ENCODE measurements around the gene LRRC36.

Gene LRRC36

GRCh38 chr16:67430504-67430976 is 103.9 kb downstream of the LRRC36 start:
- no peak for TF ChIP-seq CTCF (IDR thresholded peaks at IDR 0.05; ENCODE audit: low read length, missing control alignments)
- DNase-seq (ENCODE audit: low read depth): no peak
- no peak overlapping the region for H3K4me3 ChIP-seq (replicated peaks; ENCODE audit: low read depth, low read length)

GRCh38 chr16:67430977-67431774 is 104.6 kb downstream of the LRRC36 start, which contains the start of gene HSD11B2:
HSD11B2 (plus strand) TSS chr16:67431121; CDS start chr16:67431249, 128 bp downstream.
- peak within 1 kb of the TSS; percentile 17 for H3K4me3 ChIP-seq (replicated peaks; ENCODE audit: low read depth, low read length)
- peak; percentile 42 for DNase-seq (ENCODE audit: low read depth)
- no peak for TF ChIP-seq CTCF (IDR thresholded peaks at IDR 0.05; ENCODE audit: low read length, missing control alignments)

- no peak for TF ChIP-seq CTCF (IDR thresholded peaks at IDR 0.05; ENCODE audit: low read length, missing control alignments)
- DNase-seq (ENCODE audit: low read depth): no peak
- H3K4me3 ChIP-seq (replicated peaks; ENCODE audit: low read depth, low read length): peak overlapping the region; percentile 17
Observed at GRCh38 chr16:67431775-67432505, 105.3 kb downstream of the LRRC36 start.

GRCh38 chr16:67432506-67432890 is 105.9 kb downstream of the LRRC36 start:
- no peak for TF ChIP-seq CTCF (IDR thresholded peaks at IDR 0.05; ENCODE audit: low read length, missing control alignments)
- H3K4me3 ChIP-seq (replicated peaks; ENCODE audit: low read depth, low read length): no peak overlapping the region

GRCh38 chr16:67433131-67433719 is 106.6 kb downstream of the LRRC36 start:
- no peak for TF ChIP-seq CTCF (IDR thresholded peaks at IDR 0.05; ENCODE audit: low read length, missing control alignments)
- no peak for DNase-seq (ENCODE audit: low read depth)
- no peak overlapping the region for H3K4me3 ChIP-seq (replicated peaks; ENCODE audit: low read depth, low read length)

More at GRCh38 chr16:67432506-67432890, 105.9 kb downstream of the LRRC36 start:
- no peak for DNase-seq (ENCODE audit: low read depth)
